ENCODE results near the gene DPM1.
"Not testable (repeated sequence)": the region's sequence is repeated elsewhere in the genome, so short reads cannot be mapped to it uniquely, and the experiment has no call there.

DPM1 gene

DNA sequence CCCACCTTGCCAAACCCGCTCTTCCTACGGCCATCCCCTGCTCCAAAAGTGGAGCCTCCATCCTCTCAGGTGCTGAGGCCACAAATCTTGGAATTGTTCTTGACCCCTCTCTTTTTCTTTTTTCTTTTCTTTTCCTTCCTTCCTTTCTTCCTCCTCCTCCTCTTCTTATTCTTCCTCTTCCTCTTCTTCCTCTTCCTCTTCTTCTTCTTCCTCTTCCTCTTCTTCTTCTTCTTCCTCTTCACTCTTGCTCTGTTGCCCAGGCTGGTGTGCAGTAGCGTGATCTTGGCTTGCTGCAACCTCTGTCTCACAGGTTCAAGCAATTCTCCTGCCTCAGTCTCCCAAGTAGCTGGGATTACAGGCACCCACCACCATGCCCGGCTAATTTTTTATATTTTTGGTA, 20.2 kb upstream of the DPM1 start:
- DNase-seq = not testable (repeated sequence)

DNA sequence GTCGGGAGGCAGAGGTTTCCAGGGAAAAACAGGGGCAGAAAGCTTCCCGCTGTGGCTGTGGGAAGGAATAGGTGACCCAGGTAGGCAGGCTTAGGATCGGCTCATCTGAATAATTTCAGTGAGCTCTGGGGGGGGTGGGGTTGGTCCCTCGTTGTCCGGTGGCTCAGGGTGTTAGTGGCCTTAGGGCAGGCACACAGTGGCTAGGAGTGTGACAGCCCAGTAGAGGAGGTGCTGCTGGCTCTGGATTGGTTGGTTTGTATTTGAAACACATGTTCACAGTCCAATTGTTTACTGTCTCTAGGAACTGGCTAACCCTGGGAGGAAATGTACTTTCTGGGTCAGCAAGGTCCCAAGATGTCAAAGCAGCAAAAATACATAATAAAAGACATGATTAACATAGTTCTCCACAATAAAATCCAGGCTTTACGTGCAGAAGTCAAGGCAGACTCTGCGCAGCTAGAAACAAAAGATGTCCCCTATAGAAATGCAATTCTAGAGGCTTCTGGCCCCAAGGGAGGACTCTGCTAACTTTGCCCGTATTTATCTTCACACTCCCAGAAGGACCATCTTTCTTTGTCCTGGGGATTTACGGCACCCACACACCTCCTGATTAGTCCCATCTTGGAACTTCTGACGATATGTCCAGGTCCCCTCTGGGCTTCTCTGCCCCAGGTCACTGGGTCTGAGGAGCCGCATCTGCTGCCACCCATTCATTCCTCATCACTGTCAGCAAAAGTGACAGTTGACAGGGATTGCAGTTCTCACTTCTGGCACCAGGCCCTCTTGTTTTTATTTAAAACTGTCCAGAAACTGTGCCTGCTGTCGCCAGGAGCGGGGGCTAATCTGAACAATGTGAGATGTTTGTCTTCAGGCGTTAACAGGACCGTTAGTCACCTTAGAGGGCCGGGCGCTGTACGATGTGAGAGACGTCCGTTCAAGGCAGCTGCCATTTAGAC, 19.0 kb upstream of the DPM1 start:
- DNase-seq = no peak

DNA sequence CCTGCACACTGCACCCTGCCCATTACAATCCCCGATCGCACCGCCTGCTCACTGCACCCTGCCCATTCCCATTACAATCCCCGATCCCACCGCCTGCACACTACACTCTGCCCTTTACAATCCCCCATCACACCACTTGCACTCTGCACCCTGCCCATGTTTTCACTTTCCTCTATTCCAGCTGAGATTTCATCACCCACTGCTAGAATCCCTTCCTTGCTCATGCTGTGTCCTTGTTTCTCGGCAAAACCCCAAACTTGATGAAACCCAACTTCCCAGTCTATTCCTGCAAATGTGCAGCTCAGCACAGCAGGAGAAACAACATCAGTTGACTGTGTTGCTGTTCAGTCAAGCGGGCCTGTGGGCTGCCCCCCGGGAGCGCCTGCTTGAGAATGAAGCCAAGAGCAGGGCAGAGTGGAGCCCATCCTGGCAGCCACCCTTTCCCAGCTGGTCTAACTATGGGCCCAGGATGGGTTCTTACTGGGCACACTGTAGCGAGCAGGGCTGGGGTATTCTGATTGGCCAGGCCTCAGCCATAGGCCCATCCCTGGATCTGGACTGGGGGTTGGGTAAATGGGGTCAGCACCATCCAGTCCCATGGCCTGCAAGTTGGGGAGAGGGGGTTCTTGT, 17.5 kb upstream of the DPM1 start:
- no peak for DNase-seq

DNA sequence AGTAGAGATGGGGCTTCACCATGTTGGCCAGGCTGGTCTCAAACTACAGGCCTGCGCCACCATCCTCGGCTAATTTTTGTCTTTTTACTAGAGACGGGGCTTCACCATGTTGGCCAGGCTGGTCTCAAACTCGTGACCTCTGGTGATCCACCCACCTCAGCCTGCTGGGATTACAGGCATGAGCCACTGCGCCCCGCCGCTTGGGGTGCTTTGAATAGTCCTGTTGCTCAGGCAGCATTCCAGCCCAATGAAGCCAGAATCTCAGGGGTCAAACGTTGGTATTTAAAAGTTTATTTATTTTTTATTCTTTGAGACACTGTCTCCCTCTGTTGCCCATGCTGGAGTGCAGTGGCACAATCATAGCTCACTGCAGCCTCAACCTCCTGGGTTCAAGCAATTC, 11.6 kb upstream of the DPM1 start:
- DNase-seq = no peak

DNA sequence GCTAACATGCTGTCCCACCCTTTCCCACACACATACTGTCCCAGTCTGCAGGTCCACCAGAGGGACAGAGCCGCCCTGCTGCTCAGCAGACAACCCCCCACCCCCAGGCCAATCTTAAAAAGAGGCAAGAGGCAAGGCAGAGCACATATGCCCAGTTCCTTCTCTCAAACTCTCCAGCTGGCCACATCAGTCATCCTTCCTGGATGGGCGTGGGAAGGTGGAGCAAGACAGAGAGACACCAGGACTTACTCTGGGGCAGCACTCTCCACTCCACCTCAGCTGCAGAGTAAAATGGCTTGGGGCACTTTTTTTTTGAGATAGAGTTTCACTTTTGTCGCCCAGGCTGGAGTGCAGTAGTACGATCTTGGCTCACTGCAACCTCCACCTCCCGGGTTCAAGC, 11.1 kb upstream of the DPM1 start:
- DNase-seq = no peak

DNA sequence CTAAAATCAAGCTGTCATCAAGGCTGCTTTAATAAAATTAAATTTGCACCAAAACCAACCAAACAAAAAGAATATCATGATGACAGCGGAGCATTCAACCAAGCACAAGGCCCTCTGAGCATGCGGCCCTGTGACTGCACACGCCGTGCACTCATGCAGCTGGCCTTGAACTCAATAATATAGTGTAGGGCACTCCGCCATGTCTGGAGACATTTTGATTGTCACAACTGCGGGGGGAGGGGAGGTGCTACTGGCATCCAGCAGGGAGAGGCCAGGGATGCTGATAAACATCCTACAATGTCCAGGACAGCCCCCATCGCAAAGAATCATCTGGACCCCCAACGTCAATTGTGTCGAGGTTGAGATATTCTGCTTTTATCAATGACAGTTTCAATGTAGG, 10.0 kb upstream of the DPM1 start:
- DNase-seq = no peak

DNA sequence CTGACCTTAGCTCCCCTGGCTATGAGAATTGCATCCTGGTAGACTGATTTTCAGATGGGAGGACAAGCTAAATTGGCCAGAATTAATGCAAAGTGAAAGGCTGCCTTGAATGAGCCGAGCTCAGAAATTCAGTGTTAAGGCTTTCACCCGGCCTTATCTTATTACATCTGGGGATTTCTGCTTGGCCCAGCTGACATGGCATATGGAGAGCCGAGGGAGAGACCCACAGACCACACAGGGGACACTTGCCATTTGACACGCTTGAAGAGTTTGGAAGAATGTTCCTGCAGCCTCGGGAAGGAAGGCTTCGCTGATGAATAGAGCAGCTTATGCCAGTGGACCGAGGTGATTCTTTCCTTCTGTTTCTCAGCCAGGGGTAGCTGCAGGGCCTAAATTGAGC, 9.3 kb upstream of the DPM1 start:
- no peak for DNase-seq

DNA sequence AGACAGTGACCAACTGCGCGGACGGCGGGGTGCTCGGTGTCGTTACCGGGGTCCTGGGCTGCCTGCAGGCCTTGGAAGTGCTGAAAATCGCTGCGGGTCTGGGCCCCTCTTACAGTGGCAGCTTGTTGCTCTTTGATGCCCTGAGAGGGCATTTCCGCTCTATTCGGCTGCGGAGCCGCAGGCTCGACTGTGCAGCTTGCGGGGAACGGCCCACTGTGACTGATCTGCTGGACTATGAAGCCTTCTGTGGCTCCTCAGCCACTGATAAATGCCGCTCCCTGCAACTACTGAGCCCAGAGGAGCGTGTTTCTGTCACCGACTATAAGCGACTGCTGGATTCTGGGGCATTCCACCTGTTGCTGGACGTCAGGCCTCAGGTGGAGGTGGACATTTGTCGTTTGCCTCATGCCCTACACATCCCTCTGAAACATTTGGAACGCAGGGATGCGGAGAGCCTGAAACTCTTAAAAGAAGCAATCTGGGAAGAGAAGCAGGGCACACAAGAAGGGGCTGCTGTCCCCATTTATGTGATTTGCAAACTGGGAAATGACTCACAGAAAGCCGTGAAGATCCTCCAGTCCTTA, 1.3 kb upstream of the DPM1 start:
- DNase-seq = no peak

DNA sequence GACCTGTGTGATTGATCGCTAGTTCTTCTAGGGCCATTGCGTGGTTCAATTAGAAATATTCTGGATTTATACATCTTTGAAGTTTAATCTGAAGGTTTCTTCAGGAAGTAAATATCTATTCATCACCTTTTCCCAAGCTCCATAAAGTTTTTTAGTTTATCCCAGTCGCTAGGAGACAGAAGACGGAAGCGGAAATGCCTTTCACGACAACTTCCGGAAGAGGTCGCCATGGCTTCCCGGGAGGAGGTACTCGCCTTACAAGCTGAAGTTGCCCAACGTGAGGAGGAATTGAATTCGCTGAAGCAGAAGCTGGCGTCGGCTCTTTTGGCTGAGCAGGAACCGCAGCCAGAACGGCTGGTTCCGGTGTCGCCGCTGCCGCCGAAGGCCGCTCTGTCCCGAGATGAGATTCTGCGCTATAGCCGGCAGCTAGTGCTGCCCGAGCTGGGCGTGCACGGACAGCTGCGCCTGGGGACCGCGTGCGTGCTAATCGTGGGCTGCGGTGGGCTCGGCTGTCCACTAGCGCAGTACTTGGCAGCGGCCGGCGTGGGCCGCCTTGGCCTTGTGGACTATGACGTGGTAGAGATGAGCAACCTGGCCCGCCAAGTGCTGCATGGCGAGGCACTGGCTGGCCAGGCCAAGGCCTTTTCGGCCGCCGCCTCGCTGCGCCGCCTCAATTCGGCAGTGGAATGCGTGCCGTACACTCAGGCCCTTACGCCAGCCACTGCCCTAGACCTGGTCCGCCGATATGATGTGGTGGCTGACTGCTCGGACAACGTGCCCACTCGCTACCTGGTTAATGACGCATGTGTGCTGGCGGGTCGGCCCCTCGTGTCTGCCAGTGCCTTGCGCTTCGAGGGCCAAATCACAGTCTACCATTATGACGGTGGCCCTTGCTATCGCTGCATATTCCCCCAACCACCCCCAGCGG, 547 bp upstream of the DPM1 start, which contains the start of gene MOCS3:
MOCS3 (plus strand) TSS at position 204 of the 928 bp plus-strand sequence; CDS start at position 229, 25 bp downstream.
- DNase-seq = peak; percentile 81

DNA sequence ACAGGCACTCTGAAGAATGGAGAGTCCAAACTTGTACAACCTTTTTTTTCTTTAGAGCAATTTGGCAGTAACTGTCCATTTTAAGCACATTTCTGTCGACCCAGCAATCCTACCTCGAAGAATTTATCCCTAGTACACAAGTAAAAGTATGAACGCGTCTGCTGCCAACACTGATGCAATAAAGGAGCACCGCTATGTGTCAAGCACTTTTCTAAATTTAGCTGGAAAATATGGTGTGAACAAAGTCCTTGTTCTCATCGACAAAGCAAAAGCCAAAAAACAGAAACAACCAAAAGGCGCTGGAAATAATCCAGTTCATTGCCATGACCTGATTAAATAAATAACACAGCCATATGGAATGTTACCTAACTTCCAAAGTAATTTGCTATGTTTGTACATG, 1.1 kb downstream of the DPM1 start:
- DNase-seq = no peak

DNA sequence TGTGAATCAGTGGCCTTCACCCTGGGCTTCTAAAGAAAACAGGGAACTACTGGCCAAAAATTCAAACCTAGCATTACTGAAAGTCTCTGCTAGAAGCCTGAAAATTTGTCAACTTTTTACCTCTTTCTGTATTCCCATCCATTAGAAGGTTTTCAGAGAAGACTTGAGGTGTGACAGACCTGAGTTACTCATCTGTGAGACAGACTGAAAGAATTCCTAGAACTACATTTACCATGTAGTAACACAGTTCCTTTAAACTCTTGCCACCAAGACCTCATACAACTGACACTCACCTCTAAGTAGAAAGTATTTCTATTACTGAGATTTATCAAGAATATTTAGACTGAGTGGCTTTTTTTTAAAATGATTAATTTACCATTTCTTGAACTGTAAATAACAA, 4.5 kb downstream of the DPM1 start:
- DNase-seq = no peak

DNA sequence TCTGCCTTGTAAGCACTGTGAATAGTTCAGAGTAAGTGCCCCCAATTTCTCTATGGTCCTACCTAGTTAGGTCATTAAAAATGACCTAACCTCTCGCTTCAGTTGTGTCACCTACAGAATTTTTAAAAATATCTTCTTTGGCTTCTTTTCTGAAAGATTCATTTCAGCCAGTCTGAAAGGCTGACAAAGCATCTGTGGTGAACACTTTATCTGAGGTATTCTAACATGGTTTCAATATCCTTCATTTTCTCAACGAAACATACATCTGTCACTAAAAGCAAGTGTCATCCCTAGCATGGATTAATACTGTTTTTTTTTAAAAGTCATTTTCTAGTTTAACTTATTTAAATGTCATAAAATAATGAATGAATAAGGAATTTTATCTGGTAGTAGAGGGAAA, 5.1 kb downstream of the DPM1 start:
- DNase-seq = no peak

DNA sequence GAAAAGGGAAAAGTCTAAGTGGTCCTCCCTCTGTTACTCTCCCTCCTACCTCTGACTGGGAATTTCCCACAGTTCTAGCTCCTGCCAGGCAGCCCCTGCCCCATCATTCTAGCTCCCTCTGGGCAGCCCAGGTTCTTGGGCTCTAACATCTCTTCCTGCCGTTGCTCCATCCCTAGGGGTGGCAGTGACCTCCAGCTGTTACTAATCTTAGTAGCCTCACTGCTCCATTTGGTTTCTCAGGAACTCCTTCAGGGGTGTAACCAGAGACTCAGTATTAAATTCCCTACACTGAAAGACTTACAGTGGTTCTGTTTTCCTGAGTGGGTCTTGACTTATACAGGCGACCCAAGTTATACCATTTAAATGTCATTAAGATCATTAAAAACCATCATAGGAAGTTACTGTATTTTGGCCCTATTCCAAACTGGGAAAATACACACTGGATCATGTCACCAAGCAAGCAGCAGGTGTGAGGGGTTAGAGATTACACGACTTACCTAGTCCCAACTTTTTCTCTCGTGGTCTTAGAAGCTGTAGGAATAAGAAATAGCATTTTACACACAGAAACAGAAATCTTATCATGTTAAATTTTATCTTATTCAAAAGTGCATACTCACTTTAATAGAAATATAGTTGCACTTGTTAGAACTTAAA, 10.1 kb downstream of the DPM1 start:
- DNase-seq = no peak

DNA sequence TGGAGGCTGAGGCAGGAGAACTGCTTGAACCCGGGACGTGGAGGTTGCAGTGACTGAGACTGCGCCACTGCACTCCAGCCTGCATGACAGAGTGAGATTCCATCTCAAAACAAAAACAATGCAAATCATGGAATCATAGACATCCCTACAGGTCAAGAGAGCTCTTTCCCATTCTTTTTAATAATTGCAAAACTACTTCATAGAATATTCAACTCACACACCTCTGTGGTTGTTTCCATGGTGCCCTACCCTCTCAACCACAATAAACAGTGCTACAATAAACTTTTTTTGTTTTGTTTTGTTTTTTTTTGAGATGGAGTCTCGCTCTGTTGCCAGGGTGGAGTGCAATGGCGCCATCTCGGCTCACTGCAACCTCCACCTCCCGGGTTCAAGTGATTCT, 15.3 kb downstream of the DPM1 start:
- DNase-seq = no peak

DNA sequence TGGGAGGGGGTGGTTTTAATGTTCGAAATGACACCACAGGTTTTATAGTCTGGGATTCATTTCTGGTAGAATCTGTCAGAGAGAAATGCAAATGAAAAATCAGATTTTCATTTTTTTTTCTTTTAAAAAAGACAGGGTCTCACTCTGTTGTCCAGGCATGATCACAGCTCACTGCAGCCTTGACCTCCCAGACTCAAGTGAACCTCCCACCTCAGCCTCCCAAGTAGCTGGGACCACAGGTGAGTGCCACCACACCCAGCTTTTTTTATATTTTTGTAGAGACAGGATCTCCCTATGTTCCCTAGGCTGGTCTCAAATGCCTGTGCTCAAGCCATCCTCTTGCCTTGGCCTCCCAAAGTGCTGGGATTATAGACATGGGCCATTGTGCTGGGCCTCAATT, 24.7 kb downstream of the DPM1 start:
- no peak for DNase-seq

DNA sequence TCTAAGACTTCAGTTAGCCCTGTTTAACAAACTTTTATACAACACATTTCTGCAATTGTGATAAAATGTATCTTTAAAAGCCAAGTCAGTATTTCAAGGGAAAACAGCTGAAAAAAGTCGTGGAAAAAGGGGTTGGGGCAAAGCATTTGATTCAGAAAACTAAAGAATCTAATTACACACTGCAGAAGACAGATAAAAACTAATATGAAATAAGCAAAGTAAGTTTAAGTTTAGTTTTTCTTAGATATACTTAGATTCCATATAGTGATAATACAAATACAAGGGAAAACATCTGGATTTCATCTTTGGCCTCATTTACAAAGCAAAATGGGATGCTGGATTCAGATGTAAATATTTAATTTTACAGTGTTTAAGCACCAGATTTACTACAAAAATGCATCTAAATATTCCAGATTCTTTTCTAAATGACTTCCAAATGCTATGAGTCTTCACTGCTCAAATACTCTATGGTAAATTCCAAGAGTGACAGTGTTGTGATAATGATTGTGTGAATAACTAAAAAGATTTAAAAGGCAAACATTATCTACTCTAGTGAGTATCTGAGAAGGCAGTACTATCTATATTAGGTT, 25.5 kb downstream of the DPM1 start:
- no peak for DNase-seq

DNA sequence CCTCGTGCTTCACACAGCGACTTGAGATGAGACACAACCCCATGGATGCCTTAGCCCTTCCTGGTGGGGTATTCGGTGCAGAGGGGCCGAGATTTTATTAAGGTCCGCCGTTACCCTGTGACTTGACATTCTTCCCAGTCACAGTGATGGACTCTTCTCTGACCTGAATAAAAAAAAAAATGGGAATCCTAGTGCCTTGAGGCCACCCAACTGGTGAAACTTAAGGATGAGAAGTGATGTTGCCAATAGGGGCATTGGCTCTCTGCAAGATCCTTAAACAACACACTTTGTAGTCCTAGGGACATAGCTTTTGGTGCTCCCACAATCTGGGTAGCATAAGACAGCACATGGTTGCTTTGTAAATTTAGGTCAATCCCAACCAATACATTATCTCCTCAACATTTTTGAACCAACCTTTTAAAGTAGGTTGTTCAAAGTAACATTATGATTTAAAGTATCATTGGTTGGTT, 26.3 kb downstream of the DPM1 start:
- DNase-seq = no peak

DNA sequence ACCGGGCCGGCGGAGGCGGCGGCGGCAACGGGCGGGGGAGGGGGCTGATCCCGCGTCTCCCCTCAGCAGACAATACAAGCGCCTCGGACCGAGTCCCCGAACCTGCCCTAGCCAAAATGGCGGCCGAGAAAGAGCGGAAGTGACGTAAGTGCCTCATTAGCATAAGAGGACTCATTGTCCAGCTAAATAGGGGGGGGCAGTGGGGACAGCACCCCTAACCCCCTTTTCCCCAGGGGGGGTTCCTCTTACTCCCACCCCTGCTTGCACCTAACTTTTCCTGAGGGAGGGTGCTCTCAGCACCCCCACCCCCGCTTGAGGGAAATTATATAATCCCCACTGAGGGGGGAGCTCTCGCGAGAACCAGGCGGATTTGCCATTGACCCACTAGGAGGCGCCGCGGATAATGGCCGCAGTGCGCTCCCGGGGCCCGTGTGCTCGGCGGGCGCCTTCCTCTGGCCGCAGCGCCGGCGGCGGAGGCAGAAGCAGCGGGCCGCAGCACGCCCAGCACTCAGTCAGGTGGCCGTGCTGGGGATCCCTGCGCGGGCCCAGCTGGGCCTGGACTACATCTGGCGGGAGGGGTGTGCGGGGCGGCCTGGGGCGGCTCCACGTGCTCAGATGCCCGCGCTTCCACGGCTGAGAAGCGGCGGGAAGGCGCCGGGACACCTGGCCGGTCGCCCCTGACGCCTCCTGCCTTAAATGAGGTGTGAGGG, 26.9 kb downstream of the DPM1 start, which contains the start of gene ADNP:
ADNP (minus strand) TSS at position 132 of the 710 bp plus-strand sequence. CDS start 27,441 bp downstream, outside the sequence.
- DNase-seq = peak; percentile 88

DNA sequence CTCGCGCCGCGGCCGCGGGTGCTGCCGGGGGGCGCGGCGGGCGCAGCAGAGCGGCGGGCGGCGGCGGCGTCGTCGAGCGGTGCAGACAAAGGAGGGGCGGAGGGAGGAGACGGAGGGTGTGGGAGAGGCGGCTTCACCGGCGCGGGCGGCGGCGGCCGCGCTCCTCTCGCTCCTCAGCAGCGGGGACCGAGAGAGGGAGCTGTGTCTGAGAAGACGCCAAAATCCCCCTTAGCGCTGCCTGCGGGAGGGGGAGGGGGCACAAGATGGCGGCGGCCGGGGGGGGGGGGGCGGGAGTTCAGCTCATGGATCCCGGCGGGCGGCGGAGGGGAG, 27.4 kb downstream of the DPM1 start:
- DNase-seq = no peak

DNA sequence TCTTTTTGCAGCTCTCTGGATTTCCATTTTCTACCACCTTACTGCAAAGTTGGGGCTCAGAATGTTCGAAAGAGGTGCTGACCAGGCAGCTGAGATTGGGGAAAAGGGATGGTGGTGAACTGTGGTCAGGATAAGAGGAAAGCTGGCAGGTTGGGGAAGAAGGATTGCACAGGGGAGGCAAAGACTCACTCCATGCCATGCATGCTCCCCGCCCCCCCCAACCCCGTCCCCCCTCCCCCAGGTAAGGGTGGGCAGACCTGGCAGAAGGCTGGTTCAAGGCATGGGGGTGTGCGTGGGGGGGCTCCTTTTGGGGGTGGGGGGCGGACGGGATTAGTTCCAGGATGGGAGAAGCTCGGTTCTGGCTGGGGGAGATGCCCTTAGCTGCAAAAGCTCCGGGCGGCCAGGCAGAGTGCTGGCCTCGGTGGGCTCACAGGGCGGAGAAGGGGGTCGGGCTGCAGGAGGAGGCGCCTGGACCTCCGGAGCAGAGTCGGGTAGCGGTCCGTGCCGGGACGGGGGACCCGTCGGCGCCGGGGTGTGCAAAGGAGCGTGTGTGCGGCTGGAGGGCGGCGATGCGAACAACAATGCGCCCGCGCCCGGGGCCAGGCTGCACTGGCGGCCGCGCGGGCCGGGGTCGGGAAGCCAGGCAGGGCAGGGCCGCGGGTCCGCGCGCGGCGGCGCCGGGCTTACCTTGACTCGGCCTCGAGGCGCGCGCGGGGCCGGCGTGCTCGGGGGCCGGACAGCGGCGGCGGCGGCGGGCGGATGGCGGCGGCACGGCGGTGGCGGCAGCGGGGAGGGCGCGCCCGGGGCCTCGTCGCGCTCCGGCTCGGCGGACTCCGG, 28.0 kb downstream of the DPM1 start:
- peak; percentile 39 for DNase-seq
